Stimulated activated CD4-positive, alpha-beta T cell treated with anti-CD3 and anti-CD28 coated beads, Interleukin-2, amount 100 ng/mL, for 24 hours (primary cell): ENCODE results near the gene ARHGEF17.
A peak's percentile ranks its signal among the peaks of the same experiment; 100 is the strongest.
"Not testable (repeated sequence)": the region's sequence is repeated elsewhere in the genome, so short reads cannot be mapped to it uniquely, and the experiment has no call there.

Experiments
- DNase-seq, 2 donors: peaks; one replicate each; pipeline ENCODE4 v3.0.0-alpha.2; 2020

Gene ARHGEF17

DNA sequence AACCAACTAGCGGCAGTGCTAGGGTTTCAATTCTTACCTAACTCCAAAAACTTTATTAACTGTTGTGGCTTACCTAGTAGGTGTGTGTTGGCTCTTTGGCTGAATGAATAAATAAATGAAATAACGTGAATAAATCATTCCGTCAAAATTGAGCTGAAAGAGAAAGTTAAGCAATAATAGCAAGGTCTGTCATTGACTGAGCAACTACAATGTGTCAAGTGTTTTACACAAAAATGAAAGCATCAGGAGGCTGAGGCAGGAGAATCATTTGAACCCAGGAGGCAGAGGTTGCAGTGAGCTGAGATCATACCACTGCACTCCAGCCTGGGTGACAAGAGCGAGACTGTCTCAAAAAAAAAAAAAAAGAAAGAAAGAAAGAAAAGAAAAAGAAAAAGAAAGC lies 33.9 kb upstream of the ARHGEF17 start:
- not testable (repeated sequence) for DNase-seq

DNA sequence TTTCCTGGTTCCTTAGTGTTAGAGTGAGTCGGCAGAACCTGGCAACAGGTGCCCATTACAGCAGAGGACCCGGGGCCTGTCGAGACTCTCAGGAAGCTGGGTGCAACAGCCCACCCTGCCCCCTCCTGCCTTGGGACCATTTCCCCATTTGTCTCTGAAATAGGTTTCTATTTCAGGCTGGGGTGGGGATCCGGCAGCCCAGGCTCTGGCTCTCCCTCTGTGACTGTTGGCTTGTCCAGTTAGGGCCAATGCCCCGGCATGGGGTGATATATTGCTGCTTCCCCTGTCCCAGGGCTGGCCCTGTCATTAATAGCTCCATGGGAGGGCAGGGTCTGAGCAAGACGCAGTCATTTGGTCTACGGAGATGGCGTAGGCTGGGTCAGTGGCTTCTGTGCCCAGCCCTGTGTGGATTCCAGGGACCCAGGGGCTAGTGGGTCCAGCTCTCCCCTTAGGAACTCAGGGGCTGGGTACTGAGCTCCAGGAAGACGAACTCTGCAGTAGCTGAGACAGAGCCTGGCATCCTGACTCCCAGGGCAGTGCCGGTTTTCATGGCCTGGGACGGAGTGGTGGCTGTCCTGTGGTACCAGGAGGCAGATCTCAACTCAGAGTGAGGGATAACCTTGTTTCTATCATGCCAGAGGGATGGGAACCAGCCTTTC lies 33.2 kb upstream of the ARHGEF17 start:
- no peak for DNase-seq

DNA sequence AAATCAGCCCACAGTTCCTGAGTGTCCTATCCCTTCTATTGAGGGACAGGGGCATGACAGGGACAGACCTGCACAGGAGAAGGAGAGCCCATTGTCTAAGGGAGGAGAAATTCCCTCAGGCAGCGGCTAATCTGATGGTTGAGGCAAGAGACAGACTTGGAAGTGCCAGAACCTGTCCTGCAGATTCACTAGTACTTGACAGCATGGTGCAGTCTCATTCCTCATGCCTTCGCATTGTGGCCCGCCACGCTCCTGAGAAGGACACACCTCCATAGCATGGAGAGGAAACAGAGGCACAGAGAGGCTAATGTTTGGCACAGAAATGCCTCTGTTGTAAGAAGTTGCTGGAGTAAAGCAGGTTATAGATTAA lies 32.7 kb upstream of the ARHGEF17 start:
- DNase-seq: no peak

DNA sequence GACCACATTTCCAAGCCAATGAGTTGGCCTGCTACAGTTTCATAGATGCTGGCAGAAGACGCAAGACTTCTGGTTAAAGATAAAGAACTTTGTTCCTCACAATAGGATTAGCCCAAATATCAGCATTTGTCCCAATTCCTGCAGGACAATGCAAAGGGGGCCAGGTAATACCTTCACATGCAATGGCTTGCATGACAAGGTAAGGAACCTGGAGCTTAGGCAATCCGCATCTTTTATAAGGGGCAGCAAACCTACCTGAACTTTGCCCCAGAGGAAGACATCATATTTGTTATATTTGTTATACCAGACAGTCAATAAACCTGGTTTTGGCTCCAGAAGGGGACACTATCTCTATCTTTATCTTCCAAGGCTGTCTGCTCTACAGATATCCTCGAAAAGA lies 30.6 kb upstream of the ARHGEF17 start:
- DNase-seq: no peak

DNA sequence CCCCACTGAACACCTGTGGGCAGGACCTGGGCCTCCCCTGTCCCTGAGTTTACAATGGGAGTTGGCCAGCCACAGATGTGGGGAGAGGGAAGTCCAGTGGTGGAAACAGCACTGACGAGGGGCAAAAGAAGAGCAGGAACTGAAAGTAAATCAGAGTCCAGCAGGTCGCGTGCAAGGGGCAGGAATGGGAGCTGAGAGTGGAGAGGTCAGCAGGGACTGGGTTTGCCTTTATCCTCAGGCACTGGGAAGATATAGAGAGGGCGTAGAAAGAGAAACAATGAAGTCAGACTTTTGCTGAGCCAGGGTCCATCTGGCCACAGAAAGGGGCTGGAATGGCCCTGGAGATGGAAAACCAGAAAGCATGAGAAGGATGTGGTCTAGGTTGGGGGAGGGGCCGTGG lies 27.4 kb upstream of the ARHGEF17 start:
- no peak for DNase-seq

DNA sequence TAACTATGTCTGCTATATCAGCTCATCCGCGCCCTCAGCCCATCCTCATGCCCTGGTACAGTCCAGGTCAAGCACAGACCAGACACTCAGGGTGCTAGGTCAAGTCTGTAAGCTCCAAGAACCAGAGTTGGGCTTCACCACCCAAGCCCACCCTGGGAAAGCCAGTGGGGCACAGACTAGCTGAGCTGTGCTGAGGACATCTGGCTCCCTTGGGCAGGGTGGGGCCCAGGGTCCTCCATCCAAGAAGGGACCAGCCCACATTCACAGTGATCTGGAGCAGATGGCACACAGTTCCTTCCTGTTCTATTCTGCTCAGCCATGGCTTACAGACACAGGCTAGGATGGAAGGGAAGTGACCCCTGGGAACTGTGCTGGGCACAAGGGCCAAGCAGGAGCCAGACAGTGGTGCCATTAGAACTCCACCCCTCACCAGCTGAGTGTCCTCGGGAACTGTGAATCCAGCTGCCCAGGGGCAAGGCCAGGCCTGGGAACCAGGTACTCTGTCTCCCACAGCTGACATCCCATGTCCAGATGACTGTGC lies 26.8 kb upstream of the ARHGEF17 start:
- no peak for DNase-seq

DNA sequence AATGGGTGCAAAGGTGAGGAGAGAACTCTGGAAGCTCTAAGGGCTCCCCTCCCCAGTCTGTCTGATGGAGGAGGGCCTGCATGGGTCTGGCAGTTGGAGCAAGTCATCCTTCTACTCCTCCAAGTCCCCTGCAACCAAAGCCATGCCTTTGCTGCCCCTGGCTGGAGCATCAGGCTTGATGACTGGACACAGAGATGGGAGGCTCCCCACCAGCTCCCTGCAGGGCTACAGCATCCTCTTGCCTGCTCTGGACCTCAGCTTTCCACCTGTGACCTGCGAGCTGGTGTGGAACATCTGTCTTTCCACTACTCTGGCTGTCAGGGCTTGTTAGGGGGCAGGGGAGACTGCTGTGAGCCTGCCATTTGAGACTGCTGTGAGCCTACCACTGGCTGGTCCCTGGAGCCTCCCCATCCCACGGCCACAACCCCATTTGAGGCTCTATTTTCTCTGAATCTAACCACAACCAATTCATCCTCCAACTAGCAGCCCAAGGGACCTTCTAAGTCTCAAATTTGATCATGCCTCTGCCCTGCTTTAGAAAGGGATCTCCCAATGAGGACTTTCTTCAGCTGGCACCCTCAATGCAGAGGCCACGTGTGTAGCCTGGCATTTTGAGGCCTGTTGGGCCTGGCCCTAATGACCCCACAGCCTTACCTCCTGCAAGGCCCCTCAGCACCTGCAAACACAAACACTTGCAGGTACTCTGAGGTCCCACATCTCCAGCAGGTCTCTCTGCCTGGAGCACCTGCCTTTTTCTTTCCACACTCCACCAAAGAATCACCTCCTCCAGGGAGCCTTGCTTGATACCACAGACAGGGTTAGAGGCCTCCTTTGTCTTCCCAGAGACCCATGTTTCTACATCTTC lies 26.0 kb upstream of the ARHGEF17 start:
- no peak for DNase-seq

DNA sequence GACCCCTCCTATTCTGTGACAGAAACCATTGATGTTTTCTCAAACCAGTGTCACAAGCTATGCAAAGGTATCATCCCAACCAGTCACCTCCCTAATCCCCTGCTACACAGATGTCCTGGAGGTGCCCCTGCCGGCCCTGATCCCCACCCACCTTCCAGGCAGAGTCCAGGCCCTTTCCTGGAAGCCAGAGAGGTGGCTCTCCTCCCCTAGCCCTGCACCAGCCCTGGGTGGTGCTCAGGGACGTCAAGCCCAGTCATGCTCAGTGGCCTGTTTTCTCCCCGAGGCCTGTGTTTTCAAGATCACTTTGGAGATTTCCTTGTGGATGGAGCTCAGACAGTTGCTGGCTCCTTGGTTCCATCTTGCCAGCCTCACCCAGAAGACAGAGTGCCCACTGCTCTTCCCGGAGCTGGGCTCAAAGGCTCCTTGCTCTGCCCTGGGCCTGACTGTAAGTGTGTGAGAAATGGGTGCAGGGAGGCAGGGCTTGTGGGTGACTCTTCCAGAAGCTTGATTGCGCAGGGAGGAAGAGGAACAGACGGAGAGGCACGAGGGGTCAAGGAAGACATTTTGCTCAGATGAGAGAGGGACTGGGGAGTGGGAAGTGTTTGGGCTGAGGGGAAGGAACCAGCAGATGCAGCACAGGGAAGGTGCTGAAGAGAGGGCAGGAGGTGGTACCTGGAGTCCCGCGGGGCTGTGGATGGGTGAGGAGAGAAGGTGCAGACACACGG lies 24.6 kb upstream of the ARHGEF17 start:
- DNase-seq: no peak

DNA sequence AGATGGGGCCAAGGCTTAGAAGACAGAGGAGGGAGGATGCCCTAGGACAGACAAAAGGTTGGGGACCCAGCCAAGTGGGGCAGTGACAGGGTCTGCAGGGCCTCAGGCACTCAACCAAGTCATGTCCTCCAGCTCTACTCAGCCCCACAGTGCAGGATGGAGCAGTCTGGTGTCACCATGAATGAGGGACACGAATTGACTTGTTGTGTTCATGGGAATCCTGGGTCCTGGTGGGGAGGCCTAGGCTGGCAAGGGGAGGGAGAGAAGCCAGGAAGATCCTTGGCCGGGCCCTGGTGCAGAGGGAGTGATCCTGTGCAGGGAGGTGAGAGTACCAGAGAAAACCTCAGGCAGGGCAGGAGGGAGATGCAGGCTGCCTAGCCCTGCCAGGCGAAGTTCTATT lies 24.0 kb upstream of the ARHGEF17 start:
- DNase-seq: no peak

DNA sequence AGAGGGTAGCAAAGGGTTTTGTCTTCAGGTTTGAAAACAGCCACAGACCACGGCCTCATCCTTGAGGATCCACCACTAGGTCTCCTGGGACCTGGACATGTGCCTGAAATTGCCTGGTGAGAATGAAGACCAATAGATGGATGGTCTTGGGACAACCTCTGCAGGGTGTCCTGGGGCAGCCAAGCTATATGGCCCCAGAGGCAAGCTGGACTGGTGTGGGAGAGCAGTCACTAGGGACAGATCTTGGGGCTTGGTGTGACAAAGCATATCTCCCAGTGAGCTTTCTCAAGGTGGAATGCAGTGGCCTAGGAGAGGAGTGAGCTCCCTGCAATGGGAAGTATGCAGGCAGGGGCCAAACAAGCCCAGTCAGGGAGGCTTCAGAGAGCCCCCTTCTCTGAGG lies 22.4 kb upstream of the ARHGEF17 start:
- DNase-seq: no peak

DNA sequence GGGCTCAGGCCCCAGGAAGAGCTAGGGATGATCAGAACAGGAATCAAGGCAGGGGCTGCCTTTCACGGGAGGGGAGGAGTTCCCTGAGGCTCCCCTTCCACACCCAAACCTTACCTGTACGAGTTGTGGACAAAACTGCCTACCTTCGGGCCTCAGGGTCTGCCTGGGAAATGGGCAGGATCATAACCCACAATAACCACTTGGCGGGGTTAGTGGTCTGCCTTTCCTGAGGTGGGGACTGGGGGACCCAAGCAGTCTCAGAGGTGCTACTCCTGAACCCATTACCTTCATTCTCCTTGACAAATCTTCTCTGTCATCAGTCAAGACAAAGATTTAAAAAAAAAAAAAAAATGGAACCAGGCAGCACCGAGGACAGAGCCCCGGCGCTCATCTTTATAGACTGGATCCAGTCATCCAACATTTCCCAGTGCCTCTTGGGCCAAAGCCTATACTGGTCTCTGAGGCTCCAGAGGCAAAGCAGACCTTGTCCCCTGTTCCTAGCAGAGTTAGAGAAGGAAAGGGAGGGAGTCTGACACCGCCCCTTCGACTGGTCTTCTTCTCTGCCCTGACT lies 21.8 kb upstream of the ARHGEF17 start:
- no peak for DNase-seq

DNA sequence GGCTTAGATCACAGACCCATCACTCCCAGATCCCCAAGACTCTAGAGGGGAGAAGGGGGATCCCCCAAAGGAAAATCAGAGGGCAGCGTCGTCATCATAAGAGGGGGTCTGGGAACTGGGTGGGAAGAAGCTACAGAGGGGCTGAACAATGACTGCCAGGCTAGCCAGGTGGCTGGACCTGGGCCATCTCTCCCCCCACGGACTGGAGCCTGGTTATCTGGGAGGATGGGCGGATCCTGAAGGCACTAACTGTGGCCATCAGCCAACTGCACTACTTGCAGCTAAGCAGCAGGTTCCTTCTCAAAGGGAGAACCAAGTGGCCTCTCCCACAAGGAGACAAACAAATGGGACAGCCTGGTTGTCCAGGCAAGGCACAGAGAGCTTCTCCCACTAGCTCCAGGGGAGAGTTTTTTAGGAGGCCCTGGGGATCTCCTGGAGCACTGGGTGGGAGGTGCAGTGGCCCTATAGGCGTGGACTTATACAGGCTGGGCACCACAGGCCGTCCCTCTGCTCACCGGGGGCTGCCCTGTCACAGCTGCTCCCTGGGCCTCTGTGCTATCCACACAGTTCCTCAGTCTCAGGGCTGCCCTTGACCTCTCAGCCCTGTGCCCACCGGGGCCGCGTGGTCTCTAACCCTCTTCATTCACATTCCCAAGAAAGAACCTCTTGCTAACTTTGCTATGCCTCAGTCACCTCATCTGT lies 20.5 kb upstream of the ARHGEF17 start:
- DNase-seq: no peak

DNA sequence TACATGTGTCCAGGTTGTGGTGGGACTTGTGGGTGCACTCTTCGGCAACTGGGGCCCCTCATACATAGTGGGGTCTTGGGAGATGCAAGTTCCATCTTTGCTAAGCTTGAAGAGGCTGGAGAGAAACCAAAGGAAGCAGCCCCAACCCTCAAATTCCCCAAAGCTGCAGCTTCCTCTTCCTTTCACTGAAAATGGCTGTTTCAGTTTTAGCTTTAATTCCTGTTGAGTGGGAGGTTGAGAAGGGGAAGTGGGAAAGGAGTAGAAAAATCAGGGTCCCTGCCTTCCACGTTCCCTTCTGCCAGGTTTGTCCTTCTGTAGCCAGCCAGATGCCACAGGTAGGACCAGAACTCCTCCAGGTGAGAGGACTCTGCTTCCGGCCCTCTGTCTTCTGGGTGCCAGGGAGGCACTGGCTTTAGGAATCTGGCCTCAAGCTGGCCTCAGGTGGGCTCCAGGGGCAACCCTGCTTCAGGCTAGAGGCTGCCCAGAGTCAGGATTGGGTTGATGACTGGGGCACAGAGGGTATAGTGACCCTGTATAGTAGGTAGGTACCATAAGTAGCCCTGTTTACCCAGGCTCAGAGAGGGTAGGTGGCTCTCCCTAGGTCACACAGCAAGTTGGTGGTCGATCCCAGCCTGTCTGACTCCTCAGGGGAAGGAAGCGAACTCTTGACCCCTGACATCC lies 19.7 kb upstream of the ARHGEF17 start:
- no peak for DNase-seq

DNA sequence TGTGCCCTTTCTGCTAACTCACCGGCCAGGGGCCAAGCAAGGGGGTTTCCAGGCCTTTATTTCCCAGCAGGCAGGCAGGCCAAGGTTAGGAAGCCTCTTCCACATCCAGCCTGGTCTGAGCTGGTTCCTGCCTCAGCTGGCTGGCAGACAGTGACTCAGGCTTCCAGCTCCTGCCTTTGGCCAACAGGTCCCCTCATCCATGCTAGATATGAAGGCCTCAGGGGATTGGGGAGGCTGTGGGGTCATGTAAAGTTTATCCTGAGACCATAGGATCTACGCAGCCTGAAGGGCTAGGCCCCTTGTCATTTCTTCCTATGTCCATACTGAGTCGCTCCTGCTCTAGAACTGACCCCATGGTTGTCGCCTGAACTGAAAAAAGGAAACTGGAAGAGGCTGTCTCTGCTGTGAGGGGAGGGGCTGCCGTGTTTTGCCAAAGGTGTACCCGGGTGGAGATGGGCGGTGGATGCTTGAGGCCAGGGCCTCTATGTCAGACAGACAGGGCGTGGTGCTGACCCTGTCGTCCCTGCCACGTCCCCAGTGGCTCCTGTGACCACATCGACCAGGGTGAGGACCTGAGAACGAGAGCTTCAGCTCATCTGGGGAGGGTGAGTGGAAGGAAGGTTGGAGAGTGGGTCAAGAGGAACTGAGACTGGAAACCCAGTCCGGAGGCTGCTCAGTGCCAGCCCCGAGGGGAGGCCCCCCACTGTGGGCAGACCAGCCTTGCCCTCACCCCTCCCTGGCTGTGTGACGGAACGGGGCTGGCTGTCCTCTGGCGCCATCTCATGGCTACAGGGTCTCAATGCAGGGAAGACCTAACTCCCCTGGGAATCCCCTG lies 19.0 kb upstream of the ARHGEF17 start:
- peak; percentile 55 to 58 for DNase-seq

DNA sequence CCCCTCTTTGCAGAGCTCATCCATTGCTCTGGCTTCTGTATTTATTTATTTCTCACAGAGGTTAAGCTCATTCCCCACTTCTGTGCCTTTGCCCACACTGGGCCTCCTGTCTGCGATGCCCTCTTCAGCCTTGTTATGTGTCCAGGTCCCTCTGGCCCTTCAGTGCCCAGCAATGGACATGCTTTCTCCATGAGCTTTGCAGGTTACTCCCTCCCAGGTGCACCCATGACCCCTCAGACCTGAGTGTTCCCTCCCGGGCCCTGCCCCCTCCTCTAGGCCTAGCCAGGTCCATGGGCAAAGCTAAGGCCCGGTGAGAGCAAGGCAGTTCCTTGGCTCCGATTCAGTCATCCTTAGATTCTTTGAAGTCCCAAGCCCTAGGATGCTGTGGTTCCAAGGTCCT lies 17.5 kb upstream of the ARHGEF17 start:
- DNase-seq: no peak

DNA sequence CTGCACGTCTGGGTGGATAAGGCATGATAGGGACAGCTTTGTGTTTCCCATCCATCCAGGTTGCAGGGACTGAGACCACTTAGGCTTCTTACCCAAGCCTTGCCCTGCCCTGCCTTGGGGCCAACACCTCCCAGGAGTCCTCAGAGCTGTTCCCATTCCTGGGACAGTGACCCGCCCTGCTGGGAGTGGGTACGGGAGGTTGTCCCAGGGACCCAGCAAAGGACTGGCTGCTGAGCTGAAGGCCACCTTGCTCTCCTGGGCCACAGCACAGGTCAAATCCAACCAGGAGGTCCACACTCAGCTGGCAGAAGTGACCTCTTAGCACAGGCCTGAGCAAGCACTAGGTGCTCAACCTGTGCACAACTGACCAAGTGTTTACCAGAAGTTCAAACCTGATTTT lies 16.9 kb upstream of the ARHGEF17 start:
- no peak for DNase-seq

DNA sequence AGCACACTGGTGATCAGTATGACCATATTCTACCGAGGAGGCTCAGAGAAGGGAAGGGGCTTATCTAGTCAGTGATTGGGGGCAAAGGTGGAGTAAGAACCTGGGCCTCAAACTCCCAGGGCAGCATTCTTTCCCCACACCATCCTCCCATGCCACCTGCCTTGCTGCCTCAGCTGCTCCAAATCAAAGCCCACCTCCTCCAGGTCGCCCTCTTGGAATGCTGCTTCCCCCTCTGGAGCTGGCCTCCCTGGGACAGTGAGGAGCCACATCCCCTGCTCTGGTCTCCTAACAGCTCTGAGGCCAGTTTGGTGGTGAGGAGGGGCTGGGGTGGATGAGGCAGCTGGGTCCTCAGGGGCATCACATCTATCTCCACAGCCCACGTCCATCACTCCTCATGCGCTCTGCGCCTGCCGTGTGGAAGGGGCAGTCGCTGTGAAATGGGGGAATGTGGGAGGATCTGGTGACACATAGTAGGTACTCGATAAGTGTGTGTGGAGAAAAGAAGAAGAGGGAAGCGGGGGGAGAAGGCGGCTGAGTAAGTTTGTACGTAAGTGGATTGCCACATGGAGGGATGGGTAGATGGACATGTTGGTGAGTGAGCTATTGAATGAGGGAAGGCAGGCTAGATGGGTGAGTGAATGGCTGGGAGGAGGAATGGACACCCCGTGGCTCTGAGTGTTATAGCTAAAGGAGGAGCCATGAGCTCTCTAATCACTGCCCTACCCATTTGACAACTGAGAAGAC lies 16.1 kb upstream of the ARHGEF17 start:
- DNase-seq: no peak

DNA sequence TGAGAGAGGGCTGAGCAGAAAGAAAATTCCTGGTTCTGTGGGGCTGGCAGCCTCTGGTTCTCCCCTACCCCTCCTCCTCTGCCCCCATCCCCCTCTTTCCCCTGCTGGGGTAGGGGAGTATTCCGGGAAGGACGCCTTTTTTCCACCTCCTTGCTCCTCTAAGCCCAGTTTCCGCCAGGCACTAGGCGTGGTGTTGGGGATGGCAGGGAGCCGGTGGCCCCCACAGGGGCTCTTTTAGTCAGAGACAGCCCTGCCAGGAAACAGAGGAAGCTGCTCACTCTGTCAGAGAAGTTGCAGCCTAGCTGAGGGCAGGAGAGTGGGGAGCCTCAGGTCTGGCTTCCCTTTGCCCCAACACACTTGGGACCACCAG lies 15.6 kb upstream of the ARHGEF17 start:
- DNase-seq: no peak

DNA sequence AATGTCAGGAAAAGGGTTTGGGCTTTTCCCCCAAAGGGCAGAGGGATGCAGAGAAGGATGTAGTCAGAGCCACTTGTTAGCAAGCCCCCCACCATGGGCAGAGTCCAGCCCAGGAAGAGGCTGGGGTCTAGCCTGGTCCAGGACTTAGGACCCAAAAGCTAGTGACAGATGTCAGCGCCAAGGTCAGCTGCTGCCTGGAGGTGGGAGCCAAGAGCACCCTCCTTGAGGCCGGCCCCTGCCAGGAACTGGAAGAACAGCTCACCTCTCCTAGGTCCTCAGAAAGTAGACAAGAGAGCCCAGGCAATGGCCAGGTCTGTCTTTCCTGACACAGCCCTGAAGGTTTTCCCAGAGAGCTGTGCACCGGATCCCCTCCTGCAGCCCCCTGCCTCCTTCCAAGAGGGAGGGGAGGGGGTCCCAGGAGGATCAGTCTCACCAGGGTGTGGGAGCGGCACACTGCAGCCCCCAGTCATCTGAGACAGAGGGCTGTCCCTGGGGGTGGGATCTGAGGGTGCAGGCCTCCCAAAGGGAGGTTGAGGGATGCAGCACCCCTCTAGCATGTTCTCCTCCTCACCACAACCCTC lies 14.6 kb upstream of the ARHGEF17 start:
- no peak for DNase-seq

DNA sequence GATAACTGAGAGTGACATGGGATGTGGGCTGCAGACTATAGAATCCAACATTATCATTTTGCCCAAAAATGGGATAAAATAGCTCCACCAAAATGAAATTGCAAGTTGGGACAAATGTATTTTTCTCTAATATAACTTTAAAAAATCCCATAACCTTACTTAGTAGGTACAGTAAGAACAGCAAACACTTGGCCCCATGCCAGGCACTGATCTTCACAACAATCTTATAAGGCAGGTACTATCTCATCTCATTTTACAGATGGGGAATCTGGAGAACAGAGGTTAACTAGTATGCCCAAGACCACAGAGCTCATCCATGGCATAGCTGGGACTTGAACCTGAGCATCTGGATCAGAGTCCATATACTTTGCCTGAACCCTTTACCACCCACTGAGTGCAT lies 13.5 kb upstream of the ARHGEF17 start:
- no peak for DNase-seq
